GM23338 (cell line): ENCODE measurements around the gene GSTM1.

ENCODE experiments used
- CTCF ChIP-seq, 2 experiments: fragments of 200-600 bp in 1 of 2; sonication (generic) in 1 of 2; conservative IDR thresholded peaks; 2 replicates each; pipeline versions ENCODE4 v1.5.1 to v1.6.1; 2016 to 2017; ENCODE audit warnings: antibody characterized with exemption in 2 of 2, low read depth in 2 of 2, mild to moderate bottlenecking in 2 of 2, moderate library complexity in 1 of 2
- EZH2 ChIP-seq: fragments of 200-600 bp; sonication (generic); IDR thresholded peaks from one replicate; pipeline ENCODE4 v1.8.0; 2017; ENCODE audit warnings: antibody characterized with exemption, mild to moderate bottlenecking, low read depth; ENCODE audit not compliant: unreplicated experiment
- POLR2AphosphoS5 ChIP-seq: IDR thresholded peaks from 2 replicates; pipeline ENCODE4 v1.6.1; 2016; ENCODE audit warnings: antibody characterized with exemption, low read depth
- REST ChIP-seq: IDR thresholded peaks from one replicate; pipeline ENCODE4 v1.6.1; 2018; ENCODE audit warnings: antibody characterized with exemption; ENCODE audit not compliant: unreplicated experiment

DNA sequence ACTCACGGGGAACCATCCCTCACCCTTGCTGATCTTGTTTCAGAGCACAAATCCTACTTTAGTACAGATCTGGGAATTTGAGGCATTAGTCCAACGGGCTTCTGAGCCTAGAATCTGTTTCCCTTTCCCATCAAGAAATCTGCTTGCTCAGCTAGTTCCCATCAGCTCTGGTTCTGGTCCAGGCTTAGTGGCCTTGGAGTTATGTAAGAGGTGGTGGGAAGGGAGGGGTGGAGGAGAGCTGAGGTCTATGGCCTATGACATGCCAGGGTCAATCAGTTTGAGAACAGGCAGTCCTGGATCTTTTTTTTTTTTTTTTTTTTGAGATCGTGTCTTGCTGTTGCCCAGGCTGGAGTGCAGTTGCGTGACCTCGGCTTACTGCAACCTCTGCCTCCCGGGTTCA, 4.1 kb downstream of the GSTM1 start:
- TF ChIP-seq CTCF (conservative IDR thresholded peaks at IDR 0.05; ENCODE audit: low read depth in 2 of 2) (no peak), EZH2 (no peak), POLR2AphosphoS5 (no peak), REST (no peak)
